GM12878 (cell line): ENCODE data around the gene ITPR2.

Source experiments
- BRCA1 ChIP-seq: IDR thresholded peaks from 2 replicates; pipeline ENCODE4 v1.6.1; 2011; ENCODE audit warnings: low read depth, low read length, improper control_type of control experiment
- JUND ChIP-seq: IDR thresholded peaks from 2 replicates; pipeline ENCODE4 v1.6.1; 2012; ENCODE audit warnings: low read depth, mild to moderate bottlenecking, low read length, improper control_type of control experiment, moderate library complexity
- POLR2A ChIP-seq: IDR thresholded peaks from 2 replicates; pipeline ENCODE4 v1.6.1; 2011; ENCODE audit warnings: low read depth, mild to moderate bottlenecking, low read length
- SIN3A ChIP-seq: IDR thresholded peaks from 2 replicates; pipeline ENCODE4 v1.6.1; 2012; ENCODE audit warnings: low read depth, low read length, improper control_type of control experiment
- SP1 ChIP-seq: IDR thresholded peaks from one replicate; pipeline ENCODE4 v1.6.1; 2011; ENCODE audit warnings: low read depth, low read length
- TF ChIP-seq, protein P1 (sequence below): fragments of 450-650 bp; IDR thresholded peaks from 2 replicates; pipeline ENCODE4 v1.6.1; 2016; ENCODE audit warnings: mild to moderate bottlenecking
- TF ChIP-seq, protein P2 (sequence below), 3 experiments: IDR thresholded peaks in 2 of 3; conservative IDR thresholded peaks in 1 of 3; 2 replicates each; pipeline ENCODE4 v1.5.1; 2011; ENCODE audit warnings: low read depth in 3 of 3, low read length in 3 of 3, mild to moderate bottlenecking in 3 of 3, control low read depth in 2 of 3, moderate library complexity in 2 of 3, inconsistent platforms in 1 of 3, mixed read lengths in 1 of 3; ENCODE audit not compliant: control insufficient read depth in 2 of 3, insufficient read depth in 1 of 3; ENCODE audit errors: extremely low read depth in 1 of 3
- TF ChIP-seq, protein P3 (sequence below): IDR thresholded peaks from 2 replicates; pipeline ENCODE4 v1.6.1; 2012; ENCODE audit warnings: low read depth, low read length, improper control_type of control experiment
- TF ChIP-seq, protein P4 (sequence below): IDR thresholded peaks from 2 replicates; pipeline ENCODE4 v1.6.1; 2012; ENCODE audit warnings: mild to moderate bottlenecking, low read depth, low read length

DNA sequence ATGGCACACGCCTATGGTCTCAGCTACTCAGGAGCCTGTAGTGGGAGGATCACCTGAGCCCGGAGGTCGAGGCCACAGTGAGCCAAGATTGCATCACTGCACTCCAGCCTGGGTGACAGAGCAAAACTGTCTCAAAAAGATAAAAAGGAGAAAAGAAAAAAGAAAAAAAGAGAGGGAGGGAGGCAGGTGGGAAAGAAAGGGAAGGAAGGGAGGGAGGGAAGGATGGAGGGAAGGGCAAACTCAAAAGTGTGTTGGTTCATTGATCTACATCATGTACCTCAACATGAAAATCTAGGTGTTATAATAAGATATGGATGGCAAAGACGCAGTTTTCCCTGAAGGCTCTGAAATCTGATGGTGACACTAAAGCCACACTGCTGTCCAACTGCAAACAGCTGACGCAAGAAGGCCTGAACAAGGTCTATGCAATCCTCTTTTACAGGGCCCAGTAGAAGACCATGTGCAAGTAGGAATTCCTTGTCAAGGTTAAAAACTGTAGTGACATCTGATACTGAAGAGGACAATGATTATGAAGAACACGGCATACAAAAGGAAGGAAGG lies 143.6 kb downstream of the ITPR2 start:
- no peak for TF ChIP-seq POLR2A
- TF ChIP-seq, protein P1, sequence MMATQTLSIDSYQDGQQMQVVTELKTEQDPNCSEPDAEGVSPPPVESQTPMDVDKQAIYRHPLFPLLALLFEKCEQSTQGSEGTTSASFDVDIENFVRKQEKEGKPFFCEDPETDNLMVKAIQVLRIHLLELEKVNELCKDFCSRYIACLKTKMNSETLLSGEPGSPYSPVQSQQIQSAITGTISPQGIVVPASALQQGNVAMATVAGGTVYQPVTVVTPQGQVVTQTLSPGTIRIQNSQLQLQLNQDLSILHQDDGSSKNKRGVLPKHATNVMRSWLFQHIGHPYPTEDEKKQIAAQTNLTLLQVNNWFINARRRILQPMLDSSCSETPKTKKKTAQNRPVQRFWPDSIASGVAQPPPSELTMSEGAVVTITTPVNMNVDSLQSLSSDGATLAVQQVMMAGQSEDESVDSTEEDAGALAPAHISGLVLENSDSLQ: no peak
- no peak for TF ChIP-seq BRCA1
- no peak for TF ChIP-seq SP1
- TF ChIP-seq, protein P2, sequence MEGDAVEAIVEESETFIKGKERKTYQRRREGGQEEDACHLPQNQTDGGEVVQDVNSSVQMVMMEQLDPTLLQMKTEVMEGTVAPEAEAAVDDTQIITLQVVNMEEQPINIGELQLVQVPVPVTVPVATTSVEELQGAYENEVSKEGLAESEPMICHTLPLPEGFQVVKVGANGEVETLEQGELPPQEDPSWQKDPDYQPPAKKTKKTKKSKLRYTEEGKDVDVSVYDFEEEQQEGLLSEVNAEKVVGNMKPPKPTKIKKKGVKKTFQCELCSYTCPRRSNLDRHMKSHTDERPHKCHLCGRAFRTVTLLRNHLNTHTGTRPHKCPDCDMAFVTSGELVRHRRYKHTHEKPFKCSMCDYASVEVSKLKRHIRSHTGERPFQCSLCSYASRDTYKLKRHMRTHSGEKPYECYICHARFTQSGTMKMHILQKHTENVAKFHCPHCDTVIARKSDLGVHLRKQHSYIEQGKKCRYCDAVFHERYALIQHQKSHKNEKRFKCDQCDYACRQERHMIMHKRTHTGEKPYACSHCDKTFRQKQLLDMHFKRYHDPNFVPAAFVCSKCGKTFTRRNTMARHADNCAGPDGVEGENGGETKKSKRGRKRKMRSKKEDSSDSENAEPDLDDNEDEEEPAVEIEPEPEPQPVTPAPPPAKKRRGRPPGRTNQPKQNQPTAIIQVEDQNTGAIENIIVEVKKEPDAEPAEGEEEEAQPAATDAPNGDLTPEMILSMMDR (IDR thresholded peaks at IDR 0.05 in 2 of 3, conservative IDR thresholded peaks at IDR 0.05 in 1 of 3; ENCODE audit: control insufficient read depth in 2 of 3, extremely low read depth in 1 of 3, insufficient read depth in 1 of 3, low read depth in 3 of 3, low read length in 3 of 3): no peak
- TF ChIP-seq, protein P3, sequence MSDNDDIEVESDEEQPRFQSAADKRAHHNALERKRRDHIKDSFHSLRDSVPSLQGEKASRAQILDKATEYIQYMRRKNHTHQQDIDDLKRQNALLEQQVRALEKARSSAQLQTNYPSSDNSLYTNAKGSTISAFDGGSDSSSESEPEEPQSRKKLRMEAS: no peak
- TF ChIP-seq, protein P4, sequence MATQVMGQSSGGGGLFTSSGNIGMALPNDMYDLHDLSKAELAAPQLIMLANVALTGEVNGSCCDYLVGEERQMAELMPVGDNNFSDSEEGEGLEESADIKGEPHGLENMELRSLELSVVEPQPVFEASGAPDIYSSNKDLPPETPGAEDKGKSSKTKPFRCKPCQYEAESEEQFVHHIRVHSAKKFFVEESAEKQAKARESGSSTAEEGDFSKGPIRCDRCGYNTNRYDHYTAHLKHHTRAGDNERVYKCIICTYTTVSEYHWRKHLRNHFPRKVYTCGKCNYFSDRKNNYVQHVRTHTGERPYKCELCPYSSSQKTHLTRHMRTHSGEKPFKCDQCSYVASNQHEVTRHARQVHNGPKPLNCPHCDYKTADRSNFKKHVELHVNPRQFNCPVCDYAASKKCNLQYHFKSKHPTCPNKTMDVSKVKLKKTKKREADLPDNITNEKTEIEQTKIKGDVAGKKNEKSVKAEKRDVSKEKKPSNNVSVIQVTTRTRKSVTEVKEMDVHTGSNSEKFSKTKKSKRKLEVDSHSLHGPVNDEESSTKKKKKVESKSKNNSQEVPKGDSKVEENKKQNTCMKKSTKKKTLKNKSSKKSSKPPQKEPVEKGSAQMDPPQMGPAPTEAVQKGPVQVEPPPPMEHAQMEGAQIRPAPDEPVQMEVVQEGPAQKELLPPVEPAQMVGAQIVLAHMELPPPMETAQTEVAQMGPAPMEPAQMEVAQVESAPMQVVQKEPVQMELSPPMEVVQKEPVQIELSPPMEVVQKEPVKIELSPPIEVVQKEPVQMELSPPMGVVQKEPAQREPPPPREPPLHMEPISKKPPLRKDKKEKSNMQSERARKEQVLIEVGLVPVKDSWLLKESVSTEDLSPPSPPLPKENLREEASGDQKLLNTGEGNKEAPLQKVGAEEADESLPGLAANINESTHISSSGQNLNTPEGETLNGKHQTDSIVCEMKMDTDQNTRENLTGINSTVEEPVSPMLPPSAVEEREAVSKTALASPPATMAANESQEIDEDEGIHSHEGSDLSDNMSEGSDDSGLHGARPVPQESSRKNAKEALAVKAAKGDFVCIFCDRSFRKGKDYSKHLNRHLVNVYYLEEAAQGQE: no peak
- TF ChIP-seq SIN3A: no peak
- TF ChIP-seq JUND: no peak
